GM10847 (cell line): ENCODE data around the gene CES2.

ENCODE experiments used
- POLR2A ChIP-seq: IDR thresholded peaks from 2 replicates; pipeline ENCODE4 v1.6.1; 2011; ENCODE audit not compliant: insufficient read length; ENCODE audit errors: extremely low read depth

CES2 gene

DNA sequence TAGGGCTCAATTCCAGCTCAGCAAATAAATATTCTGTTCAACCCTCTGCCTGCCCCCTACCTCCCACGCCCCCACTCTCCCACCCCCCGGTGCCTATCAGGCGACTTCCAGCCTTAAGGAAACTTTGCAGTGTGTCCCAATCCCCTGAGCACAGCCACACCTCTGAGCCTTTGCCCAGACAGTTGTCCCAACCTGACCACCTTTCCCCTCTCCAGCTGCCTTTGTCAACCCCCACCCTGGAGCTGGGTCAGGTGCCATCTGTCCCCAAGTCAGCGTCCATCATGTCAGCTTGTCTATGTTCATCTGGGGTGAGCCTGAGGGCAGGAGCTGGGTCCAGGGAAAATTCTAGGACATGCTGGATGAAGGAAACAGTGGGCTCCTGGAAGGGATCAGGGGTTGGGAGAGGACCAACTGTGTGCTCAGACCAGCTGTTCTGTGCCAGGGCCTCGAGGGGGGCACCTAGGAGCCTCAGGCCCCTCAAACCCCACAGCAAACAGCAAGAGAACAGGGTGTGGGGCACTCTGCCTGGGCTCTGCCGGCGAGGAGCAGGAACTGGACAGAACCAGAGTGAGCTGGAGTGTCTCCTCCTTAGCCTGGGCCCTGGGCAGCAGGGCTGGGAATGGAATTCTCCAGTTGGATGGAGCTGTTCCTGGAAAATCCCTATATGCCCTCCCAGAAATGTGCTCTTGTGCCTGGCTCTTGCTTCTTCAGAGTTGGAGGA, 34.4 kb upstream of the CES2 start:
- no peak for TF ChIP-seq POLR2A

DNA sequence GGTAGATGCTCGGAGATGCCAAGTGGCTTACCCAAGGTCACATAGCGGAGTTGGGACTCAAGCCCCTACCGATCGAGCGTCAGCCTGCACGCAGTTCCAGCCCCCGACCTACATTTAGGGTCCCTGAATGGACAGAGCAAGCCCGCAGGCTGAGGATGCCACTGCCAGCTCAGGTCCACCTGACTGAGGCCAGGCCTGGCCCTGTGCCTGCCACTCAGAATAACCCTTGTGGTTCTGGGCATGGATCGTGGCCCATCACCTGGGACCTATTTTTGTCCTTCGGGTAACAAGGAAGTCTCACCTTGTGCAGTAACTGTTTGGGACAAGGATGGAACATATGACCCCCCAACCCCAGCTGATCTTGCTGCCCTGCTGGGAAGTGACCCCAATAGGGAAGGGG, 33.7 kb upstream of the CES2 start:
- TF ChIP-seq POLR2A = no peak

DNA sequence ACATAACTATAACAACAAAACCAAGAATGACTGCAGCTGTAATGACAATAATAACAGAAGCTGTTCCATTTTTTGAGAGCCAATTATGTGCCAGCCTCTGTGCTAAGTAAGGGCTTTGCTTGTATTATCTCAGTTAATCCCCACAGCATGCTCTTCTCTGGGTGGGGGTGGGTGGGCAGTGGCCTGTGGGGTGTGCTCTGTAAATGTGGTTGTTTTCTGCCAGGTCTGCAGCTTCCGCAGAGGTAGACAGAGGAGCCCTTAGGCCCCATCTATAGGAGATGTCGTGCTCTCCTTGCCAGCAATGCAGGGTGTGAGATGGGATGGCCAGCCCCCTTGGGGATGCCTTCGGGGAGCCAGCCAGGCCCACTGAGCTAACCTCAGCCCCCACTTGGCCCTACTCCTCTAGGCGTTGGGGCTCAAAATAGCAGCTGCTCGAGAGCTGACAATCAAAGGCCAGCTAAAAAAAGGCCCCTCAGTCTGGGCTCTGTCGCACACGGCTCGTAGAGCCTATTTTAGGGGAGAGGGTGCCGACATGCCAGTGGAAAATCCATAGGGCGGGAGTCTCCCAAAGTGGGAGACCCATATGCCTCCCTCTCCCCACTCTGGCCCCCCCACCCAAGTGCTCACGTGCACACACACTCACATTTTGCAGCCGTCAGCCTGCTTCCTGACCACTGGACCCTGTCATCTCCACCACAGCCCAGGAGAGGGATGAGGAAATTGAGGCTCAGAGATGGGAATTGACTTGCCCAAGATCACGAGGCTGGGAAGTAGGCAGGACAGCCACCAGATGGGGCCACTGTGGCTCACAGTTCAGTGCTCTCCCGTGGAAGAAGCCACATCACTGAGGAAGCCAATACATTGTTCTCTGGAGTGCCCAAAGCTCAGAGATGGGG, 32.4 kb upstream of the CES2 start:
- TF ChIP-seq POLR2A = no peak

DNA sequence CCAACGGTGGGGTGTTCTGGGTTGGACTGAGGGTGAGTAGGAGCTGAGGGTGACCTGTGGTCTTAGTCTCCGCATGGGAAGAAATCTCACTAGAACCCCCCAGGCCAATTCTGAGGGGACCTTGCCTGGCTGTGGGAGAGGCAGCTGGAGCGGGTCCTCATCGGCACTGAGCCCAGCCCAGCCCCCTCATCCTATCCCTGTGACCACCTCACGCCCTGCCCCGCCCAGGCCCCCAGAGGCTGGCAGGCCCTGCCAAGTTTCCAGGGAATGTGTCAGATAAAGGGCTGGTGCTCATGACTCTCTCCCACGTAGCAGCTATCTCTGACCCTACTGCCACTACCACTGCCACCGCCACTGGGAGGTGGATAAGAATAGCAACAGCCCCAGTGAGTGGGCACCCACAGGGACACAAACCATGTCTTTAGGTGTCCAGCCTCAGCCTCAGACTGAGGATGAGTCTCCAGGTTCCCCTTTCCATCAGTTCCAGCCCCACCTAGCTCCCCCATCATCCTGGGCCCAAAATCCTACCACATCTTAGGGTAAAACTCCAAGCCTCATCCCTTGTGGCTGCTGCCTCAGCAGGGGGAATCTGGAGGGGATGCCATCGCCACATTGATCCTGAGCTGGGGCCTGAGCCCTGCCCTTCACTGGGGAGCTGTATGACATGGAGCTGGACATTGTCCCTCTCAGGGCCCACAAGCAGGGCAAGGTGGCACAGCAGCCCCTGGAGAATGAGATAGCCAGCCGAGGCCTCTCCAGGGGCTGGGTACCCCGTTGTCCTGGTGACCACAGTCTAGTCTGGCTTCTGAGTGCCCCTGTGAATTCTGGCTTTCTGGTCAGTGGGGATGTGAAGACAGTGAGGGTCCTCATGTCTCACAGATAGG, 31.5 kb upstream of the CES2 start:
- no peak for TF ChIP-seq POLR2A

DNA sequence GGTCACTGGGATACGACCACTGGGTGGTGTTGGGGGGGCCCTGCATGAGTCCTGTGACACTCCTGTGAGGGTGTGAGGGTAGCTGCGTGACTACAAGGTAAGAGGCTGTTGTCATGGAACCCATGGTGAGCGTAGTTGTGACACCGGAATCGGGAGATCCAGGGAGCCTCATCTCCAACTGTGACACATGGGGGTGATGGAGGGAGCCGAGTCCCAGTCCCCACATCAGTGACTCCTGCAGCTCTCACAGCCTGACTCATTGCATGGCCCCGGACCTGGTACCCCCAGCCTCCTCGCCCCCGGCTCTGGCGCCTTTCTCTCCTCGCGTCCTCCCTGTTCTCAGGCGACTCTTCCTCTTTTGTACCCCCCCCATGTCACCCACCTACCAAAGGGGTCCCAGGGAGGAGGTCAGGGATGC, 30.9 kb upstream of the CES2 start:
- TF ChIP-seq POLR2A = no peak

DNA sequence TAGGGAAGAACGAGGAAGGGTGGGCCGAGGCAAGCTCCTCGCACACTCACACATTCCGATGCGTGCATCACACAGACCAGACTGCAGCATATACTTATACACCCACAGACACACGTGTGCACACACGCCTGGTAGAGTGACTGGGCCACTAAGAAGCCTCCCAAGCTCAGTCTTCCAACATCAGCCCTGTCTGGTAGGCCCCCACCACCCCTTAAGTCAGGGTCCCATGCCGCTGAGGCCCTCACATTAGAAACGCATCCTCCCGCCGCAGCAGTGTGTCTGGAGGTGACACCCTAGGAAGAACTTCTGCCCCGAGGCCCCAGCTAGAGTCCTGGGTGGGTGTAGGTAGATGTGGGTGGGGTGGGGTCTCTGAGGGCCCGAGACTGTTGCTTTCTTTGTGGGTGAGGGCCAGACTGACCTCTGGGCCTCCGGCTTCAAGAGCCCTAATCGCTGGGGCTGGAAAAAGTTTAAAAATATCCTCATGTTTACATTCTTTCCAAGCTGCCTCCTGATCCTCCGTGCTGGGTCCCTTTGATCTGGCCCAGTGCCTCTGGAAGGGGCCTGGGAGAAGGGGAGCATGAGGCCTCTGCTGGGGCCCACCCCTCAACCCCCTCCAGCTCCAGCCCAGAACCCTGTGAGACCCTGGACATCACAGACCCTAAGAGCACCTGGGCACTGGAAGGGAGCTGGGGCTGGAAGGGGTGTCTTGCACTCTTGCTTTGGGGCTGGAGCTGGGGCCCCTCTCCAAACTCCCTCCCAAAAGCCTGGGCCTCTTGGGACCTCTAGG, 30.3 kb upstream of the CES2 start:
- no peak for TF ChIP-seq POLR2A

DNA sequence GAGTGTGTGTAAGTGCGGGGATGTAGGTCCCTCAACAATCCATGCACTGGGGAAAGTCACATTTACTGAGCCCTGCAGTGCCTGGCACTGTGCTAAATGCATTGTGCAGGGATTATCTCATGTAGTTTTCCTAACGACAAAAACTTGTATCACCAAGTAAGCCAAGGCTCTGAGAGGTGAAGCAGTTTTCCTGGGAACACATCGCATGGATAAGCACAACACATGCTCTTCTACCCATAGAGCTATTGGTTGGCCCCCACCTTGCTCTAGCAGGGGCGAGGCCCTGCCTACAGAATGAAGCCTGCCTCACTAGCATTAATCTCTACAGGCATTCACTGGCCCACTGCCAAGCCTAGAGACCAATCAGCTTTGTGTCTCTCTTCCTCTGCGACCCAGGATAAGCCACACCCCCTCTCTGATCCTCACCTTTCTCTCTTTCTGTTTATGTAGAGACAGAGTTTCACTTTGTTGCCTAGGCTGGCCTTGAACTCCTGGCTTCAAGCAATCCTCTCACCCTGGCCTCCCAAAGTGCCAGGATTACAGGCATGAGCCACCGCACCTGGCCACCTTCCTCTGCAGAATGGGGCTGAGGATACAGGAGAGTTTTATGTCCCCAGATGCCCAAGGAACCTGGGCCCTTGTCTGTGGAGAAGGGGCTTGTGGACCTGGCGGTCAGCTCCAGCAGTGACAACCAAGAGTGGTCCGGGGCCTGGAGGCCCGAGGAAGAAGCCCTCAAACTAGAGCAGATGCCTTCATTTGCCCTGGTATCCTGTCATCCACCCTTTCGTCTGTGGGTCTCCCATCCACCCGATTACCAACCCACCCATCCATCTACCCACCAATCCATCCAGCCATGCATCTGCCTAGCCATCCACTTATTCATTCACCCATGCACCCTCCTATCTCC, 29.4 kb upstream of the CES2 start:
- no peak for TF ChIP-seq POLR2A

DNA sequence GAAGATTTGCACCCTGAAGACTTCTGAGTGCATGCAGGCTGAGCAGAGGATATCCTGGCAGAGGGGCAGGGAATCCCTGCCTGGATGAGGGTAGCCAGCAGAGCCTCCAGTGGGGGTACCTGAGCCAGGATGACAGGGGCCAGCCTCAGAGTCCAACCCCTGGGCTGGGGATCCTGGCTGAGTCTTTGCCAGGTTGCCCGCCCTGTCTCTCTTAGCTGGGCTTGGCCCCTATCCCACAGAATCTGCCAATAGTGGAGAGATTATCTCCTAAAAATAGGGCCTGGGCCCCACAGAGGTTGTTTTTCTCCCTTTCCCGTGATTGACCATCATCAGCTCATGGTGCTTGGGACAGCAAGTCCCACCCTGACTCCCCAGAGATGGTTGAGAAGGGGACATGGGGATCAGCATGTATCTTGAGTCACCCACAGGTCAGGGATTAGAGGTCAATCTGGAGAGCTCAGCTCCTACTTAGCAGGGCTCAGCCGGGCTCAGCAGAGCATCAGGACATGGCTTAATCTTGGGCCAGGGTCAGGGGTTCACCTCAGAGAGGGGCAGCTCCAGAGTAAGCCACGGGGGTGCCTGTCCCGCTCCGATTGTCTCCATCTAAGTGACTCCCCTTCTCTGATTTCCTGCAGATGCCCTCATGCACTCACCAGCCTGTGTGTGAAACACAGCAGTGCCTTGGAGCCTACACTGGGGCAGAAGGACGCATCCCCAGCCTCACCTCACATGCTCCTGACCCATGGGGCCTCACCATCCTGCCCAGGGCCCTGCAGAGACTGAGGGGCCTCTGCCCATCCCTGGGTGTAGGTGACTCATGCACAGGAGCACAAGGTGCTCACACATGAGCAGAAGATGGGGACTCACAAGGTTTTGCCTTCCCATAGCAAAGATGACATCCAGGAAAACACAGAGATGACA, 28.1 kb upstream of the CES2 start:
- no peak for TF ChIP-seq POLR2A

DNA sequence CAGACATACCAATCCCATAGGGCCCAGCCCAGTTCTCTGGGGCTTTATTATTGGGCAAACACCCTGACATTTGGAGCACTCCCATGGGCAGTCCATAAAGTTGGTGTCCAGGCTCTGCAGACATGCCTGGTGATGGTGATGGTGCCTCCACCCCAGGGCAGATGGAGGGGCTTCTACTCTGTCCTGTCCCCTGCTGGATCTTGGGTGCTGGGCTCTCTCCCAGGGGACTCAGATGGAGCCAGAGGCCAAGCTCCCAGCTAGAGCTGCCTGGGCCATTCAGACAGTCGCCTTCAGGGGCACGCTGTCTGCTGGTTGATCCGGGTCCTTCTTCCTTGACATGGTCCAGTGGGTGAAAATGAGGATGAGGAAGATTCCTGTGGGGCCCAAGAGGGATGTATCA, 27.2 kb upstream of the CES2 start:
- TF ChIP-seq POLR2A = no peak

DNA sequence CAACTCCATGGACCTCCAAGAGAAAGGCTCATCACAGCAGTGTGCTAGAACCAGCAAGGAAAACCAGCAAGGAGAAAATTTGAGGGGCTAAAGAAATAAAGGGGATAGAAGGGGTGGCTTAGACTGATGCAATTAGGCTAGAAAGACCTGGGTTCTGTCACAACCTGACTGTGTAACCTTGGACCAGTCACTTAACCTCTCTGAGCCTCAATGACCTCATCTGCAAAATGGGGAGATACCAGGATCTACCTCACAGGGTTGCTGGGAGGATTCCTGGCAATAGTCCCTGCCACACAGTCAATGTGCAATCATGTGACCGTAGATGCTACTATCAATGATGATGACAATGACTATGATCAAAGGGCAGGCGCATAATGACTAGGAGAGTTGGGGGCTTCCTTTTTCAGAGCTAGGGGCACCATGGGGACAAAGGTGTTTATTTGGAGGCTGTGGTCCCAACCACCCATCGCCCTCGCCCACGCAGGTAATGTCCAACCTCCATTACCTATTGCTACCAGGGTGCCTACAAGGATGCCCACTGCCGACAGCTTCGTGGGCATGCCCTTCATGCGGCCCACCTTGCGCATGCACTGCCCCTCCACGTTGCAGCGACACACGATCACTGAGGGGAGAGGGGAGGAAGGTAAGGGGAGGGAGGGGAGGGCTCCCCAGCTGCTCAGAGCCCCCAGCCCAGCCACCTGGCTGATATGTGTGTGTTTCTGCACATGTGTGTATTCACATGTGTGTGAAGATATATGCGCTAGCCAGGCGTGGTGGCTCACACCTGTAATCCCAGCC, 26.4 kb upstream of the CES2 start:
- no peak for TF ChIP-seq POLR2A

DNA sequence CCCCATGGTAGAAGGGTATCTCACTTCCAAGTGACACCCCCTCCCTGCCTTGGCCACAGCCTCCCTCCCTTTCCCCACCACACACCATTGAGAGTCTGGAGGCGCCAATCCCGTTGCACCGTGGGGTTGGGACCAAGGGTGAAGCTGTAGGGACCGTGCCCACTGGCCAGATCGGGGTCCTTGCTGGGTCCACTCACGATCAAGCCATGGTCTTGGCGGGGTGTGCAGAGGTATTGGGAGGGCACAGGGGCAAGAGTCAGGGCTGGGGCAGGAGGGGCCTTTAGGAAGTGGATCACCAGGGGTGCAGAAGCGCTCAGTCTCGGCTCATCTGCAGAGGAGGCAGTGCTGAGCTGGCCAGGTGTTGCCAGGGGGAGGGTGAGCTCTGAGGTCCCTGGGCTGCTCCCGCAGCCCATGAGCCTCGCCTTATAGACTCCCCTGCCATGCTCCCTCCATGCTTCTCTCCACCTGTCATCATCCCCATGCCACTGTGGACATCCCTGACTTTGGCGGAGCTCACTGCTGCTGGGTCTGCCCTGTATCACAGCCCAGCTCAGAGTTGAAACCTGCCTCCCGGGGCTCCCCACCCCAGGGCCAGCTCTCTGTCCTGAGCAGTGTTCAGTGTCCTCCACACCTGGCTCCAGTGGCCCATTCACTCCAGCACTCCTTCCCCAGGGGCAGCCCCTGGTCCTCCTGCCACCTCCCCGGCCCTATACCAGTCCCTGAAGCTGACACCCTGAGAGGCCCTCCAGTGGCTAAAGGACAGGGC, 25.0 kb upstream of the CES2 start:
- TF ChIP-seq POLR2A = no peak
